K562 (cell line): Measurements from ENCODE around the gene PBX1. TPM values are rescaled to one million over a fixed set of nuclear protein-coding genes. Genes with fewer than 3 reads are reported as not detected.

Experiments
- ATF1 ChIP-seq, 2 experiments: fragments of 450-650 bp in 1 of 2; IDR thresholded peaks; 2 replicates each; pipeline ENCODE4 v1.6.1; 2016; ENCODE audit warnings: missing compliant biosample characterization in 1 of 2, missing genetic modification characterization in 1 of 2
- COPS2 ChIP-seq: fragments of 450-650 bp; conservative IDR thresholded peaks from 2 replicates; pipeline ENCODE4 v1.6.1; 2016; ENCODE audit warnings: mild to moderate bottlenecking, moderate library complexity
- NFRKB ChIP-seq: fragments of 450-650 bp; IDR thresholded peaks from 2 replicates; pipeline ENCODE4 v1.6.1; 2016; ENCODE audit warnings: low read depth
- PTTG1 ChIP-seq: fragments of 450-650 bp; IDR thresholded peaks from 2 replicates; pipeline ENCODE4 v1.6.1; 2016; ENCODE audit warnings: low read depth, mild to moderate bottlenecking, missing genetic modification characterization, missing compliant biosample characterization
- polyA plus RNA-seq, 8 experiments: library from polyadenylated mRNA; depleted of rRNA in 4 of 8; stranded (reverse) in 5 of 8; unstranded in 3 of 8; fragments of >200 nt; fragmentation: Nextera tagmentation in 2 of 8; fragmentation: Illumina TruSeq in 1 of 8; extraction: Ambion mirVana in 2 of 8; extraction: Trizol in 1 of 8; gene quantifications; 2 replicates each; pipeline versions ENCODE4 v1.2.1 to v1.2.3, GENCODE V29; 2011 to 2014; ENCODE audit warnings: inconsistent platforms in 1 of 8, missing spikeins in 1 of 8
- total RNA-seq, 7 experiments: library from RNA; depleted of rRNA in 6 of 7; stranded (reverse); fragments of >200 nt in 6 of 7; fragmentation: Illumina TruSeq in 2 of 7; extraction: Trizol in 2 of 7; gene quantifications; 2 replicates each; pipeline versions ENCODE4 v1.2.1 to v1.2.3, GENCODE V29; 2011 to 2021; ENCODE audit warnings: low replicate concordance in 1 of 7
- TF ChIP-seq, protein P1 (sequence below): fragments of 450-650 bp; conservative IDR thresholded peaks from 2 replicates; pipeline ENCODE4 v1.6.1; 2016; ENCODE audit warnings: missing genetic modification characterization, low read depth, mild to moderate bottlenecking, missing compliant biosample characterization, moderate library complexity
- TF ChIP-seq, protein P2 (sequence below), 2 experiments: fragments of 150-350 bp in 1 of 2; IDR thresholded peaks; 2 replicates each; pipeline ENCODE4 v1.6.1; 2012 to 2016; ENCODE audit warnings: low read depth in 2 of 2, low read length in 2 of 2, mild to moderate bottlenecking in 1 of 2, moderate library complexity in 1 of 2
- TF ChIP-seq, protein P3 (sequence below): IDR thresholded peaks from 2 replicates; pipeline ENCODE4 v1.6.1; 2014; ENCODE audit warnings: antibody characterized with exemption
- TF ChIP-seq, protein P4 (sequence below), 2 experiments: fragments of 450-650 bp in 1 of 2; sonication (generic) in 1 of 2; formaldehyde crosslinking; conservative IDR thresholded peaks; 2 replicates each; pipeline versions ENCODE4 v1.4.0 to v1.8.1; 2020 to 2022; ENCODE audit warnings: mild to moderate bottlenecking in 1 of 2, missing genetic modification reagents in 1 of 2

The PBX1 gene
- total and polyA plus RNA-seq, 9 of the 15 experiments (the other 6 are each of a cell fraction or from before 2014, with no cell fraction given) = 0.03 to 0.62 (median 0.17) TPM

DNA sequence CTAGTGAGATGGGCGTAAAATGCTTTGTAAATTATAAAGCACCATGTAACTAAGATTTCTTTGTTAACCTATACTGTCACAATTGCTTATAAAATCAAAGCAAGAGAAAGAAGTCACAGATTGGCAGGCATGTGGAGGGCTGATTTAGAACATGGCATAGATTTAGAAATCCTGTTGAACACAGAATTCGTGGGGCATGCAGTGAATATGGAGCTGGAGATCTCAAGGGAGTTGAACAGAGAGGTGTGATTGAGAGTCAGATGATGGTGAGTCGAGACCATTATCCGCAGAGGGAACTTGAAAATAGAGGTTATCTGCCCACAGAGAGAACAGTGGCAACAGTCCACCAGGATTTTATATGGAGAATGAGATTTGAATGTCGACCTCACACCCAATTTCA is 27.6 kb downstream of the PBX1 start (continued):
- TF ChIP-seq, protein P1, sequence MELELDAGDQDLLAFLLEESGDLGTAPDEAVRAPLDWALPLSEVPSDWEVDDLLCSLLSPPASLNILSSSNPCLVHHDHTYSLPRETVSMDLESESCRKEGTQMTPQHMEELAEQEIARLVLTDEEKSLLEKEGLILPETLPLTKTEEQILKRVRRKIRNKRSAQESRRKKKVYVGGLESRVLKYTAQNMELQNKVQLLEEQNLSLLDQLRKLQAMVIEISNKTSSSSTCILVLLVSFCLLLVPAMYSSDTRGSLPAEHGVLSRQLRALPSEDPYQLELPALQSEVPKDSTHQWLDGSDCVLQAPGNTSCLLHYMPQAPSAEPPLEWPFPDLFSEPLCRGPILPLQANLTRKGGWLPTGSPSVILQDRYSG = no peak
- no peak for TF ChIP-seq NFRKB
- TF ChIP-seq ATF1 (CRISPR knock-in tag; IDR thresholded peaks at IDR 0.05) = no peak
- no peak for TF ChIP-seq ATF1 (tag; IDR thresholded peaks at IDR 0.05)
- TF ChIP-seq COPS2 = no peak
- TF ChIP-seq PTTG1 (tag) = no peak
- TF ChIP-seq, protein P2, sequence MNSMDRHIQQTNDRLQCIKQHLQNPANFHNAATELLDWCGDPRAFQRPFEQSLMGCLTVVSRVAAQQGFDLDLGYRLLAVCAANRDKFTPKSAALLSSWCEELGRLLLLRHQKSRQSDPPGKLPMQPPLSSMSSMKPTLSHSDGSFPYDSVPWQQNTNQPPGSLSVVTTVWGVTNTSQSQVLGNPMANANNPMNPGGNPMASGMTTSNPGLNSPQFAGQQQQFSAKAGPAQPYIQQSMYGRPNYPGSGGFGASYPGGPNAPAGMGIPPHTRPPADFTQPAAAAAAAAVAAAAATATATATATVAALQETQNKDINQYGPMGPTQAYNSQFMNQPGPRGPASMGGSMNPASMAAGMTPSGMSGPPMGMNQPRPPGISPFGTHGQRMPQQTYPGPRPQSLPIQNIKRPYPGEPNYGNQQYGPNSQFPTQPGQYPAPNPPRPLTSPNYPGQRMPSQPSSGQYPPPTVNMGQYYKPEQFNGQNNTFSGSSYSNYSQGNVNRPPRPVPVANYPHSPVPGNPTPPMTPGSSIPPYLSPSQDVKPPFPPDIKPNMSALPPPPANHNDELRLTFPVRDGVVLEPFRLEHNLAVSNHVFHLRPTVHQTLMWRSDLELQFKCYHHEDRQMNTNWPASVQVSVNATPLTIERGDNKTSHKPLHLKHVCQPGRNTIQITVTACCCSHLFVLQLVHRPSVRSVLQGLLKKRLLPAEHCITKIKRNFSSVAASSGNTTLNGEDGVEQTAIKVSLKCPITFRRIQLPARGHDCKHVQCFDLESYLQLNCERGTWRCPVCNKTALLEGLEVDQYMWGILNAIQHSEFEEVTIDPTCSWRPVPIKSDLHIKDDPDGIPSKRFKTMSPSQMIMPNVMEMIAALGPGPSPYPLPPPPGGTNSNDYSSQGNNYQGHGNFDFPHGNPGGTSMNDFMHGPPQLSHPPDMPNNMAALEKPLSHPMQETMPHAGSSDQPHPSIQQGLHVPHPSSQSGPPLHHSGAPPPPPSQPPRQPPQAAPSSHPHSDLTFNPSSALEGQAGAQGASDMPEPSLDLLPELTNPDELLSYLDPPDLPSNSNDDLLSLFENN (IDR thresholded peaks at IDR 0.05; ENCODE audit: low read depth in 2 of 2, low read length in 2 of 2) = no peak
- TF ChIP-seq, protein P3, sequence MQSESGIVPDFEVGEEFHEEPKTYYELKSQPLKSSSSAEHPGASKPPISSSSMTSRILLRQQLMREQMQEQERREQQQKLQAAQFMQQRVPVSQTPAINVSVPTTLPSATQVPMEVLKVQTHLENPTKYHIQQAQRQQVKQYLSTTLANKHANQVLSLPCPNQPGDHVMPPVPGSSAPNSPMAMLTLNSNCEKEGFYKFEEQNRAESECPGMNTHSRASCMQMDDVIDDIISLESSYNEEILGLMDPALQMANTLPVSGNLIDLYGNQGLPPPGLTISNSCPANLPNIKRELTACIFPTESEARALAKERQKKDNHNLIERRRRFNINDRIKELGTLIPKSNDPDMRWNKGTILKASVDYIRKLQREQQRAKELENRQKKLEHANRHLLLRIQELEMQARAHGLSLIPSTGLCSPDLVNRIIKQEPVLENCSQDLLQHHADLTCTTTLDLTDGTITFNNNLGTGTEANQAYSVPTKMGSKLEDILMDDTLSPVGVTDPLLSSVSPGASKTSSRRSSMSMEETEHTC = no peak
- TF ChIP-seq, protein P4, sequence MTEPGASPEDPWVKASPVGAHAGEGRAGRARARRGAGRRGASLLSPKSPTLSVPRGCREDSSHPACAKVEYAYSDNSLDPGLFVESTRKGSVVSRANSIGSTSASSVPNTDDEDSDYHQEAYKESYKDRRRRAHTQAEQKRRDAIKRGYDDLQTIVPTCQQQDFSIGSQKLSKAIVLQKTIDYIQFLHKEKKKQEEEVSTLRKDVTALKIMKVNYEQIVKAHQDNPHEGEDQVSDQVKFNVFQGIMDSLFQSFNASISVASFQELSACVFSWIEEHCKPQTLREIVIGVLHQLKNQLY (CRISPR knock-in tag; conservative IDR thresholded peaks at IDR 0.05) = no peak
- TF ChIP-seq, all 486 proteins: peak for 0
